ENCODE data around the gene ONECUT3. TPM values are rescaled to one million over a fixed set of nuclear protein-coding genes. Genes with fewer than 3 reads are reported as not detected.

Gene ONECUT3
- total and polyA plus RNA-seq, 4 donors: not detected

- Histone ChIP-seq H3K9me3 (ENCODE audit: control insufficient read depth in 4 of 4, low read length in 3 of 4) (peaks cover 0 to 7% (median 2%) of the 10 kb centered on the region in 4 donors), H3K36me3 (ENCODE audit: control insufficient read depth in 4 of 4, insufficient read depth in 3 of 4, low read depth in 1 of 4, low read length in 3 of 4) (no peaks in the 10 kb centered on the region), H3K27ac (ENCODE audit: low read depth in 1 of 2, low read length in 2 of 2) (no peak overlapping the region), H3K4me3 (ENCODE audit: low read depth in 1 of 3, low read length in 3 of 3) (no peak overlapping the region), H3K9ac (ENCODE audit: low read depth in 1 of 2, low read length in 2 of 2) (no peak overlapping the region), H3K4me1 (ENCODE audit: control insufficient read depth in 4 of 4, insufficient read depth in 4 of 4, low read length in 3 of 4) (no peaks in the 10 kb centered on the region), H3K27me3 (ENCODE audit: control insufficient read depth in 4 of 4, insufficient read depth in 4 of 4, low read length in 3 of 4) (peaks cover 3 to 12% (median 8%) of the 10 kb centered on the region in 4 donors)
- DNase-seq (ENCODE audit: low spot score): no peak
- 10% methylated on average over 23 of the region's 23 CpGs for WGBS
- TF ChIP-seq ZBTB33 (IDR thresholded peaks at IDR 0.05): no peak
- TF ChIP-seq, protein P1, sequence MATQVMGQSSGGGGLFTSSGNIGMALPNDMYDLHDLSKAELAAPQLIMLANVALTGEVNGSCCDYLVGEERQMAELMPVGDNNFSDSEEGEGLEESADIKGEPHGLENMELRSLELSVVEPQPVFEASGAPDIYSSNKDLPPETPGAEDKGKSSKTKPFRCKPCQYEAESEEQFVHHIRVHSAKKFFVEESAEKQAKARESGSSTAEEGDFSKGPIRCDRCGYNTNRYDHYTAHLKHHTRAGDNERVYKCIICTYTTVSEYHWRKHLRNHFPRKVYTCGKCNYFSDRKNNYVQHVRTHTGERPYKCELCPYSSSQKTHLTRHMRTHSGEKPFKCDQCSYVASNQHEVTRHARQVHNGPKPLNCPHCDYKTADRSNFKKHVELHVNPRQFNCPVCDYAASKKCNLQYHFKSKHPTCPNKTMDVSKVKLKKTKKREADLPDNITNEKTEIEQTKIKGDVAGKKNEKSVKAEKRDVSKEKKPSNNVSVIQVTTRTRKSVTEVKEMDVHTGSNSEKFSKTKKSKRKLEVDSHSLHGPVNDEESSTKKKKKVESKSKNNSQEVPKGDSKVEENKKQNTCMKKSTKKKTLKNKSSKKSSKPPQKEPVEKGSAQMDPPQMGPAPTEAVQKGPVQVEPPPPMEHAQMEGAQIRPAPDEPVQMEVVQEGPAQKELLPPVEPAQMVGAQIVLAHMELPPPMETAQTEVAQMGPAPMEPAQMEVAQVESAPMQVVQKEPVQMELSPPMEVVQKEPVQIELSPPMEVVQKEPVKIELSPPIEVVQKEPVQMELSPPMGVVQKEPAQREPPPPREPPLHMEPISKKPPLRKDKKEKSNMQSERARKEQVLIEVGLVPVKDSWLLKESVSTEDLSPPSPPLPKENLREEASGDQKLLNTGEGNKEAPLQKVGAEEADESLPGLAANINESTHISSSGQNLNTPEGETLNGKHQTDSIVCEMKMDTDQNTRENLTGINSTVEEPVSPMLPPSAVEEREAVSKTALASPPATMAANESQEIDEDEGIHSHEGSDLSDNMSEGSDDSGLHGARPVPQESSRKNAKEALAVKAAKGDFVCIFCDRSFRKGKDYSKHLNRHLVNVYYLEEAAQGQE (IDR thresholded peaks at IDR 0.05): no peak
- TF ChIP-seq RAD21 (IDR thresholded peaks at IDR 0.05): no peak
- TF ChIP-seq ATF3 (IDR thresholded peaks at IDR 0.05): no peak
- TF ChIP-seq, protein P2, sequence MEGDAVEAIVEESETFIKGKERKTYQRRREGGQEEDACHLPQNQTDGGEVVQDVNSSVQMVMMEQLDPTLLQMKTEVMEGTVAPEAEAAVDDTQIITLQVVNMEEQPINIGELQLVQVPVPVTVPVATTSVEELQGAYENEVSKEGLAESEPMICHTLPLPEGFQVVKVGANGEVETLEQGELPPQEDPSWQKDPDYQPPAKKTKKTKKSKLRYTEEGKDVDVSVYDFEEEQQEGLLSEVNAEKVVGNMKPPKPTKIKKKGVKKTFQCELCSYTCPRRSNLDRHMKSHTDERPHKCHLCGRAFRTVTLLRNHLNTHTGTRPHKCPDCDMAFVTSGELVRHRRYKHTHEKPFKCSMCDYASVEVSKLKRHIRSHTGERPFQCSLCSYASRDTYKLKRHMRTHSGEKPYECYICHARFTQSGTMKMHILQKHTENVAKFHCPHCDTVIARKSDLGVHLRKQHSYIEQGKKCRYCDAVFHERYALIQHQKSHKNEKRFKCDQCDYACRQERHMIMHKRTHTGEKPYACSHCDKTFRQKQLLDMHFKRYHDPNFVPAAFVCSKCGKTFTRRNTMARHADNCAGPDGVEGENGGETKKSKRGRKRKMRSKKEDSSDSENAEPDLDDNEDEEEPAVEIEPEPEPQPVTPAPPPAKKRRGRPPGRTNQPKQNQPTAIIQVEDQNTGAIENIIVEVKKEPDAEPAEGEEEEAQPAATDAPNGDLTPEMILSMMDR (IDR thresholded peaks at IDR 0.05; ENCODE audit: low read depth, low read length, missing input control): no peak
- TF ChIP-seq NR2F2 (IDR thresholded peaks at IDR 0.05): no peak
- no peak for TF ChIP-seq YY1 (IDR thresholded peaks at IDR 0.05)
Observed at GRCh38 chr19:1776606-1777147, 23.4 kb downstream of the ONECUT3 start.

- 57% methylated on average over 10 of the region's 10 CpGs for WGBS
- no peak for DNase-seq (ENCODE audit: low spot score)
- TF ChIP-seq FOXA2 (IDR thresholded peaks at IDR 0.05) (no peak), EGR1 (IDR thresholded peaks at IDR 0.05; ENCODE audit: low read depth in 2 of 2) (no peak), YY1 (IDR thresholded peaks at IDR 0.05) (no peak), MAX (IDR thresholded peaks at IDR 0.05) (no peak), HNF4G (IDR thresholded peaks at IDR 0.05) (no peak), HNF4A (conservative IDR thresholded peaks at IDR 0.05) (no peak), RAD21 (IDR thresholded peaks at IDR 0.05) (no peak), ATF3 (IDR thresholded peaks at IDR 0.05) (no peak), ZBTB33 (IDR thresholded peaks at IDR 0.05) (no peak), GABPA (IDR thresholded peaks at IDR 0.05 in 1 of 2, conservative IDR thresholded peaks at IDR 0.05 in 1 of 2) (no peak), RXRA (IDR thresholded peaks at IDR 0.05) (no peak), TAF1 (conservative IDR thresholded peaks at IDR 0.05) (no peak)
- TF ChIP-seq, protein P1 (IDR thresholded peaks at IDR 0.05): no peak
Observed at GRCh38 chr19:1777149-1777548, 23.8 kb downstream of the ONECUT3 start.

More at GRCh38 chr19:1777149-1777548, 23.8 kb downstream of the ONECUT3 start:
- Histone ChIP-seq H3K4me1 (ENCODE audit: control insufficient read depth in 4 of 4, insufficient read depth in 4 of 4, low read length in 3 of 4) (no peaks in the 10 kb centered on the region), H3K4me3 (ENCODE audit: low read depth in 1 of 3, low read length in 3 of 3) (no peak overlapping the region), H3K36me3 (ENCODE audit: control insufficient read depth in 4 of 4, insufficient read depth in 3 of 4, low read depth in 1 of 4, low read length in 3 of 4) (no peaks in the 10 kb centered on the region), H3K9me3 (ENCODE audit: control insufficient read depth in 4 of 4, low read length in 3 of 4) (peaks cover 4 to 10% (median 7%) of the 10 kb centered on the region in 4 donors), H3K27ac (ENCODE audit: low read depth in 1 of 2, low read length in 2 of 2) (no peak overlapping the region), H3K9ac (ENCODE audit: low read depth in 1 of 2, low read length in 2 of 2) (no peak overlapping the region), H3K27me3 (ENCODE audit: control insufficient read depth in 4 of 4, insufficient read depth in 4 of 4, low read length in 3 of 4) (peaks cover 3 to 11% (median 8%) of the 10 kb centered on the region in 4 donors)

Measured in liver (tissue), 9 donors.